K562 (cell line): ENCODE data around the gene RBFA. TPM values are rescaled to one million over a fixed set of nuclear protein-coding genes. Genes with fewer than 3 reads are reported as not detected.

Experiments used
- ATAC-seq: fragments of 200-7000 bp; cut with Tn5 transposase; 3 replicates; pipeline ENCODE4 v1.9.1; 2020; ENCODE audit warnings: moderate library complexity
- BruUV-seq: library from RNA; stranded (reverse); fragments of 400-500 nt; replicated peaks from 2 replicates; lab custom pipeline; 2021; lab: Mats Ljungman, UMichigan
- CTCF ChIA-PET: fragments of 300-600 bp; formaldehyde crosslinking; extraction: SDS; loops from one replicate; lab custom pipeline; 2021; ENCODE audit warnings: low intra/inter-chr PET ratio; lab: Yijun Ruan, JAX
- POLR2A ChIA-PET: fragments of 300-600, 350-650 bp; sonication (Branson Sonifier 250); formaldehyde crosslinking; extraction: SDS; loops from one replicate; lab custom pipeline; 2021; ENCODE audit warnings: antibody characterized with exemption, inconsistent platforms; lab: Yijun Ruan, JAX
- DNase-seq, 4 experiments: peaks; one replicate each; pipeline versions ENCODE4 v3.0.0 to v3.0.0-alpha.2; 2011 to 2018; ENCODE audit warnings: low spot score in 3 of 4, mixed read lengths in 3 of 4; ENCODE audit errors: extremely low read depth in 1 of 4
- FAIRE-seq: peaks from 2 replicates; lab custom pipeline; 2011; peaks lifted over from hg19 to GRCh38; lab: Jason Lieb, UNC
- H2AFZ ChIP-seq: 2 replicates; pipeline ENCODE4 v1.6.0; 2011; ENCODE audit warnings: low read depth, low read length, control low read depth, inconsistent platforms
- H3K27ac ChIP-seq: fragments of 200-600 bp; 3 replicates; pipeline ENCODE4 v1.8.0; 2011; ENCODE audit warnings: low read depth, mild to moderate bottlenecking, control low read depth, inconsistent platforms, low read length, moderate library complexity, mixed read lengths; ENCODE audit errors: extremely low read depth
- H3K27me3 ChIP-seq, 2 experiments: fragments of 300-600 bp in 1 of 2; 2 replicates in 1 of 2; 3 replicates in 1 of 2; pipeline versions ENCODE4 v1.6.0 to v1.8.0; 2011; ENCODE audit warnings: inconsistent platforms in 2 of 2, low read length in 2 of 2, mild to moderate bottlenecking in 1 of 2, mixed read lengths in 1 of 2, moderate library complexity in 1 of 2; ENCODE audit not compliant: control insufficient read depth in 2 of 2, insufficient read depth in 2 of 2
- H3K36me3 ChIP-seq: fragments of 300-600 bp; 3 replicates; pipeline ENCODE4 v1.8.0; 2011; ENCODE audit warnings: mild to moderate bottlenecking, low read length, inconsistent platforms; ENCODE audit not compliant: control insufficient read depth, insufficient read depth
- H3K4me1 ChIP-seq, 2 experiments: fragments of 200-600 bp in 1 of 2; replicated peaks in 1 of 2; 2 replicates in 1 of 2; 3 replicates in 1 of 2; pipeline versions ENCODE4 v1.5.1 to v1.8.0; 2011; ENCODE audit warnings: inconsistent platforms in 2 of 2, low read length in 2 of 2, mild to moderate bottlenecking in 1 of 2, mixed read lengths in 1 of 2, moderate library complexity in 1 of 2; ENCODE audit not compliant: control insufficient read depth in 2 of 2, insufficient read depth in 2 of 2
- H3K4me2 ChIP-seq: 2 replicates; pipeline ENCODE4 v1.6.1; 2011; ENCODE audit warnings: low read length, control low read depth, inconsistent platforms, mixed read lengths; ENCODE audit not compliant: insufficient read depth
- H3K4me3 ChIP-seq: fragments of 200-600 bp; sonication (generic), shearing (Covaris generic); 2 replicates; pipeline ENCODE4 v1.5.1; 2016; ENCODE audit warnings: control low read depth, inconsistent platforms
- H3K79me2 ChIP-seq: fragments of 200-600 bp; 3 replicates; pipeline ENCODE4 v1.8.0; 2011; ENCODE audit warnings: low read length, inconsistent platforms; ENCODE audit not compliant: control insufficient read depth, insufficient read depth
- H3K9ac ChIP-seq, 2 experiments: 2 replicates each; pipeline versions ENCODE4 v1.6.0 to v1.6.1; 2011; ENCODE audit warnings: low read depth in 2 of 2, low read length in 2 of 2, control low read depth in 1 of 2, inconsistent platforms in 1 of 2, mild to moderate bottlenecking in 1 of 2, mixed read lengths in 1 of 2; ENCODE audit not compliant: insufficient read depth in 1 of 2
- H3K9me1 ChIP-seq: one replicate; pipeline ENCODE4 v1.6.0; 2011; ENCODE audit warnings: inconsistent platforms, mild to moderate bottlenecking, low read length, moderate library complexity; ENCODE audit not compliant: control insufficient read depth, insufficient read depth
- H3K9me3 ChIP-seq: replicated peaks from 2 replicates; pipeline ENCODE4 v1.5.1; 2011; ENCODE audit warnings: low read depth, low read length, inconsistent platforms; ENCODE audit not compliant: control insufficient read depth, insufficient read depth
- H4K20me1 ChIP-seq: replicated peaks from 2 replicates; pipeline ENCODE4 v1.6.1; 2011; ENCODE audit warnings: low read length, inconsistent platforms, mixed read lengths; ENCODE audit not compliant: control insufficient read depth, insufficient read depth
- ARID3B ChIP-seq: fragments of 250-450 bp; sonication (Bioruptor Pico); IDR thresholded peaks from 2 replicates; pipeline ENCODE4 v1.4.0; 2020; ENCODE audit warnings: borderline replicate concordance
- BRCA1 ChIP-seq, 2 experiments: fragments of 450-650 bp in 1 of 2; sonication (generic) in 1 of 2; formaldehyde crosslinking in 1 of 2; IDR thresholded peaks; 2 replicates each; pipeline versions ENCODE4 v1.5.0 to v1.6.1; 2017 to 2020; ENCODE audit warnings: mild to moderate bottlenecking in 1 of 2, missing genetic modification reagents in 1 of 2
- HCFC1 ChIP-seq: IDR thresholded peaks from 2 replicates; pipeline ENCODE4 v1.6.1; 2012; ENCODE audit warnings: low read depth, low read length, improper control_type of control experiment
- HIVEP1 ChIP-seq: fragments of 250-450 bp; sonication (Bioruptor Pico); IDR thresholded peaks from 2 replicates; pipeline ENCODE4 v1.4.0; 2020; ENCODE audit warnings: mild to moderate bottlenecking
- JUNB ChIP-seq: fragments of 450-650 bp; formaldehyde crosslinking; conservative IDR thresholded peaks from 2 replicates; pipeline ENCODE4 v1.4.0; 2020; ENCODE audit warnings: mild to moderate bottlenecking
- NFYB ChIP-seq: IDR thresholded peaks from 2 replicates; pipeline ENCODE4 v1.6.1; 2011; ENCODE audit warnings: mild to moderate bottlenecking, moderate library complexity; ENCODE audit not compliant: insufficient read length; ENCODE audit errors: extremely low read depth
- POLR2B ChIP-seq: fragments of 450-650 bp; IDR thresholded peaks from 2 replicates; pipeline ENCODE4 v1.6.1; 2018; ENCODE audit warnings: low read depth; ENCODE audit not compliant: partially characterized antibody
- SETDB1 ChIP-seq: IDR thresholded peaks from one replicate; pipeline ENCODE4 v1.6.1; 2012; ENCODE audit warnings: low read length, control low read depth, inconsistent platforms
- SMARCE1 ChIP-seq: fragments of 450-650 bp; IDR thresholded peaks from 2 replicates; pipeline ENCODE4 v1.7.1; 2016; ENCODE audit warnings: mild to moderate bottlenecking
- SREBF2 ChIP-seq: sonication (generic); formaldehyde crosslinking; IDR thresholded peaks from 2 replicates; pipeline ENCODE4 v1.4.0; 2020; ENCODE audit warnings: mild to moderate bottlenecking, missing genetic modification reagents
- ZKSCAN8 ChIP-seq: fragments of 200-800 bp; sonication (Bioruptor generic); IDR thresholded peaks from 2 replicates; pipeline ENCODE4 v1.6.1; 2016; ENCODE audit warnings: missing genetic modification characterization, missing compliant biosample characterization
- ZNF217 ChIP-seq: sonication (generic); formaldehyde crosslinking; IDR thresholded peaks from 2 replicates; pipeline ENCODE4 v1.8.0; 2022; ENCODE audit warnings: mild to moderate bottlenecking, missing genetic modification reagents
- ZNF282 ChIP-seq: sonication (generic); formaldehyde crosslinking; IDR thresholded peaks from 2 replicates; pipeline ENCODE4 v1.8.1; 2023; ENCODE audit warnings: missing genetic modification reagents
- ZNF780A ChIP-seq: fragments of 250-450 bp; sonication (Bioruptor Pico); IDR thresholded peaks from 2 replicates; pipeline ENCODE4 v1.5.0; 2021; ENCODE audit warnings: mild to moderate bottlenecking
- WGBS: fragments of 100-300 bp; shearing (Covaris generic); methylation state at CpG from one replicate; pipeline ENCODE4 v1.1.6; 2016; ENCODE audit warnings: low coverage, mixed read lengths; ENCODE audit not compliant: insufficient coverage; ENCODE audit errors: missing lambda C conversion rate; 5-methylcytosine and 5-hydroxymethylcytosine counted together
- in situ Hi-C: fragments of 300-500 bp; cut with MboI; formaldehyde crosslinking; loops from 4 replicates; pipeline ENCODE4 v1.15.0; 2018; ENCODE audit warnings: inconsistent platforms, mixed read lengths
- intact Hi-C: fragments of 100-400 bp; cut with micrococcal nuclease; formaldehyde crosslinking; loops from 2 replicates; pipeline ENCODE4 v1.14.2; 2022
- polyA plus RNA-seq, 8 experiments: library from polyadenylated mRNA; depleted of rRNA in 4 of 8; stranded (reverse) in 5 of 8; unstranded in 3 of 8; fragments of >200 nt; fragmentation: Nextera tagmentation in 2 of 8; fragmentation: Illumina TruSeq in 1 of 8; extraction: Ambion mirVana in 2 of 8; extraction: Trizol in 1 of 8; gene quantifications; 2 replicates each; pipeline versions ENCODE4 v1.2.1 to v1.2.3, GENCODE V29; 2011 to 2014; ENCODE audit warnings: inconsistent platforms in 1 of 8, missing spikeins in 1 of 8
- total RNA-seq, 7 experiments: library from RNA; depleted of rRNA in 6 of 7; stranded (reverse); fragments of >200 nt in 6 of 7; fragmentation: Illumina TruSeq in 2 of 7; extraction: Trizol in 2 of 7; gene quantifications; 2 replicates each; pipeline versions ENCODE4 v1.2.1 to v1.2.3, GENCODE V29; 2011 to 2021; ENCODE audit warnings: low replicate concordance in 1 of 7

Gene RBFA
- total and polyA plus RNA-seq, 9 of the 15 experiments (the other 6 are each of a cell fraction or from before 2014, with no cell fraction given): 3.4 to 41.9 (median 25.8) TPM

GRCh38 chr18:80067321-80067720 is 33.1 kb downstream of the RBFA start:
- Histone ChIP-seq H2AFZ (no peak overlapping the region), H3K79me2 (no peaks in the 10 kb centered on the region), H3K4me3 (no peak overlapping the region), H3K9ac (no peak overlapping the region), H3K27ac (no peak overlapping the region), H3K9me1 (no peaks in the 10 kb centered on the region), H3K4me2 (no peak overlapping the region), H3K36me3 (no peaks in the 10 kb centered on the region), H3K9me3 (no peaks in the 10 kb centered on the region), H4K20me1 (no peaks in the 10 kb centered on the region), H3K4me1 (no peaks in the 10 kb centered on the region; a peak in 2 of 5 replicates), H3K27me3 (no peaks in the 10 kb centered on the region)
- in situ Hi-C loops (no loop called here), intact Hi-C loops (no loop called here)
- ChIA-PET CTCF (no interaction called here), POLR2A (no interaction called here)
- DNase-seq: no peak
- ATAC-seq: no peak
- no peak for FAIRE-seq
- TF ChIP-seq ZNF282 (CRISPR knock-in tag): no peak
- TF ChIP-seq ARID3B: no peak
- no peak for TF ChIP-seq NFYB
- TF ChIP-seq SREBF2 (CRISPR knock-in tag): no peak
- TF ChIP-seq SETDB1: no peak
- no peak for TF ChIP-seq BRCA1 (IDR thresholded peaks at IDR 0.05)
- no peak for TF ChIP-seq BRCA1 (CRISPR knock-in tag; IDR thresholded peaks at IDR 0.05)
- no peak for TF ChIP-seq ZNF780A (CRISPR knock-in tag)
- TF ChIP-seq SMARCE1: no peak
- no peak for TF ChIP-seq ZNF217 (CRISPR knock-in tag)
- no peak for TF ChIP-seq HCFC1
- TF ChIP-seq ZKSCAN8: no peak
- TF ChIP-seq HIVEP1 (CRISPR knock-in tag): no peak
- TF ChIP-seq POLR2B: no peak
- no peak for TF ChIP-seq JUNB (CRISPR knock-in tag)
- WGBS: 25% methylated on average over 6 of the region's 8 CpGs
- no TSS peak for BruUV-seq
